Fibroblast of pulmonary artery (primary cell): Measurements from ENCODE around the gene AFAP1L2.
"Not testable (repeated sequence)": the region's sequence is repeated elsewhere in the genome, so short reads cannot be mapped to it uniquely, and the experiment has no call there.

ENCODE experiments used
- DNase-seq: peaks from one replicate; pipeline ENCODE4 v3.0.0-alpha.2; 2010; ENCODE audit warnings: low read depth
- H3K4me3 ChIP-seq: replicated peaks from 2 replicates; pipeline ENCODE4 v1.5.1; 2011; ENCODE audit warnings: low read depth, mild to moderate bottlenecking, control low read depth, low read length, moderate library complexity
- TF ChIP-seq, protein P1 (sequence below): IDR thresholded peaks from 2 replicates; pipeline ENCODE4 v1.5.1; 2011; ENCODE audit warnings: mild to moderate bottlenecking, control low read depth, low read length, inconsistent platforms; ENCODE audit errors: missing control alignments

The AFAP1L2 gene

DNA sequence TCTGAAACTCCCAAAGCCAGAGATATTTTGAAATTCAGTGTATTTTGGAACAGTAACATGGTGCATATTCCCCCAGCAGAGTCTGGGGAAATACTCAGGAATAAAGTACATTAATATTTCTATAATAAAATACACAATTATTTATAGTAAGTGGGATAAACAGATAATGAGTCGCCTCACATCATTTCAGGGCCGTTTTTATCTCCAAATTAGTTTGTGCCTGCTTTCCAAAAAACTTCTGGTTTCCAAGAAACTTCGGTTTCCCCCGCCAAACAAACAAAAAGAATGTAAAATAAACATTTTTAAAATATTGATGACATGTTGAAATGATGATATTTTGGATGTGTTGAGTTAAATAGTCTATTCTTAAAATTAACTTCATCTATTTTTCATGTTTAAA, 48.2 kb downstream of the AFAP1L2 start:
- H3K4me3 ChIP-seq: no peak overlapping the region
- DNase-seq: no peak
- TF ChIP-seq, protein P1, sequence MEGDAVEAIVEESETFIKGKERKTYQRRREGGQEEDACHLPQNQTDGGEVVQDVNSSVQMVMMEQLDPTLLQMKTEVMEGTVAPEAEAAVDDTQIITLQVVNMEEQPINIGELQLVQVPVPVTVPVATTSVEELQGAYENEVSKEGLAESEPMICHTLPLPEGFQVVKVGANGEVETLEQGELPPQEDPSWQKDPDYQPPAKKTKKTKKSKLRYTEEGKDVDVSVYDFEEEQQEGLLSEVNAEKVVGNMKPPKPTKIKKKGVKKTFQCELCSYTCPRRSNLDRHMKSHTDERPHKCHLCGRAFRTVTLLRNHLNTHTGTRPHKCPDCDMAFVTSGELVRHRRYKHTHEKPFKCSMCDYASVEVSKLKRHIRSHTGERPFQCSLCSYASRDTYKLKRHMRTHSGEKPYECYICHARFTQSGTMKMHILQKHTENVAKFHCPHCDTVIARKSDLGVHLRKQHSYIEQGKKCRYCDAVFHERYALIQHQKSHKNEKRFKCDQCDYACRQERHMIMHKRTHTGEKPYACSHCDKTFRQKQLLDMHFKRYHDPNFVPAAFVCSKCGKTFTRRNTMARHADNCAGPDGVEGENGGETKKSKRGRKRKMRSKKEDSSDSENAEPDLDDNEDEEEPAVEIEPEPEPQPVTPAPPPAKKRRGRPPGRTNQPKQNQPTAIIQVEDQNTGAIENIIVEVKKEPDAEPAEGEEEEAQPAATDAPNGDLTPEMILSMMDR: no peak

DNA sequence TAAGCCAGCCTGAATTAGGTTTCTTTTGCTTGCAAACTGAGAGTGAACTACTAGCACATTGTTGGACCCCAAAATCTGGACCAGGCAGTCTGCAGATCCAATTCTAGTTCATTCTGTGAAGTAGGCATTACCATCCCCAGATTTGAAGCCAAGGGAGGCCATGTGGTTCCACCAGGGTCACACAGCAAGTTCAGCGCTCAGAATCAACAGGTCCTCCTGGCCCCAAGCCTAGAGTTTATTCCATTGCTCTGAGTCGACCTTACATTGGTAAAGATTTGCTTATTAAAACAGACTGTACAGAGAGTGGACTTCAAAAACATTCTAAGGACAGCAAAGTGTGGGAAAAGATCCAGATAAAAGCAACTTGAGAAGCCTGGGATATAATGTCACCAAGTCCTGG, 50.9 kb downstream of the AFAP1L2 start:
- no peak overlapping the region for H3K4me3 ChIP-seq
- DNase-seq: no peak
- TF ChIP-seq, protein P1: no peak

DNA sequence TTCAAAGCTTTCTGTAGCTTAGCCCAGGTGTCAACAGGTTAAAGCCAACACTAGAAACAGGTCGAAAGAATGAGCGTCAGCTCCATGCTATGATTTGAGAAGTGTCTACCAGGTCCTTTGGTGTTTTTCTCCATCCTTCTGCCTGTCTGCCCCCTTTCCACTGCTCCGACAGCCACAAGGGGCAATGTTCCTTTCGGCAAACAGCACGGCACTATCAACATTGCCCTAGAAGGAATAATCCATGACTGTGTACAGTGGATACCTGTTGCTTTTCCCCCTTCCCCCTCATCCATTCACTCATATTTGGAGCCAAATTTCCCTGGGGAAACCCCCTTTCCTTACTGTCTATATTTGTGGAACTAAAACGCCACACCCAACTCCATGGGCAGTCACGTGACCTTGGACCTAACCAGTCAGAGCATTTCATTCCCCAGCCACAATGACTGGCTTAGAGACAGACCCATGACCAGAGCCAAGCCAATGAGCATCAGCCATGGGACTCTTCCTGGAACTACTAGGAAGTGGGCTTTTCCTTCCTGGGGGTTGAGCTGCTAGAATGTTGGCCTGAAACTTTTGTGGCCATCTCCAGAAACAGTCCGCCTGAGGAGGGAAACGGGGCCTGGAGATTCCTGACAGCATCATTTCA, 51.5 kb downstream of the AFAP1L2 start:
- DNase-seq: no peak
- TF ChIP-seq, protein P1: no peak

DNA sequence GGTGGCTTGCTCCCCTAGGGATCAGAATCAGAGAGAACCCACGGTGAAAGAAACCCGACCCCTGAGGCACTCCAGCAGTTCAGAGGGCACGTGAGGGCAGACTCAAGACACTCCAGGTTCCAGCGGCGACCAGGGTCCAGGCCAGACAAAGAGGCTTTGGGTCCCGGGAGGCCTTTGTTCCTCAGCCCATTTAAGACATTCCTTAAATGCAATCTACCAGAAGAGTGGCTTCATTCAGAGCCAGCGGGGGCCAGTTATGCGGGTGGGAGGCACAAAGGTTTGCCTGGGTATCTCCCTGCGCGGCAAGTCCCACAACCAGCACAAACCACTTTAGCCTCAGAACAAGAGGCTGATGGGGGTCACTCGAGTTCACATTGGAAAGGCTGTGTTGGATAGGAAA, 53.6 kb downstream of the AFAP1L2 start:
- no peak for DNase-seq
- TF ChIP-seq, protein P1: no peak
- H3K4me3 ChIP-seq: no peak overlapping the region

More for the DNA sequence above, 51.5 kb downstream of the AFAP1L2 start:
- H3K4me3 ChIP-seq: no peak overlapping the region

DNA sequence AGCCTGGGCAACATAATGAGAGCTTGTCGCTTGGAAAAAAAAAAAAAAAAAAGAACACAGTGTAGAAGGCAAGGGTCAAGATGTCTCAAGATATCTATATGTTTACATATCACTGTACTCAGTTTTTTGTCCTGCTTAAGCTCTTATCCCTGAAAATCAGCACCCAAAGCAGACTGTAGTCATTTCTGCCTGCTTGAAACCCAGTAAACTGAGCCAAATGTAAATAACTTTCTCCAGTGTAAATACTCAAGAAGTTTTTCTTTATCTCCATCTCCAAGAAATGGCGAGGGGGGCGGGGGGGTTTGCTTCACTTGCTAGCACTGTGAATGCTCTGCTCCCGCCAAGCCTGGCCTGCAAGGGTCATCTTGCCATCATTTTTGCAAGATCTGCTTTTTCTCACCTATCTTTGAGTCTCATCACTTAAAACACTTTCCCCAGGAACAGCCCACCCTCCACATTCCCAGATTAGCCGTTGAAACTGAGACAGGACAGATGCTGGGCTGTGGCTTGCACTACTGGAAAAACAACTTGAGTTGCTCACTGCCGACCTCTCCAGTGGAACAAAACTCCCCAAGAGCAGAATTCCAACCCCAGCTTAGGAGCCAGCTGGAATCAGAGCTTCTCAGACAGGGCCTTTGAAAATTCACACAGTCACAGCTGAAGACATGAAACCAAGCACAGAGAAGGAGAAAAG, 54.6 kb downstream of the AFAP1L2 start:
- H3K4me3 ChIP-seq: no peak overlapping the region
- no peak for DNase-seq
- TF ChIP-seq, protein P1: no peak

DNA sequence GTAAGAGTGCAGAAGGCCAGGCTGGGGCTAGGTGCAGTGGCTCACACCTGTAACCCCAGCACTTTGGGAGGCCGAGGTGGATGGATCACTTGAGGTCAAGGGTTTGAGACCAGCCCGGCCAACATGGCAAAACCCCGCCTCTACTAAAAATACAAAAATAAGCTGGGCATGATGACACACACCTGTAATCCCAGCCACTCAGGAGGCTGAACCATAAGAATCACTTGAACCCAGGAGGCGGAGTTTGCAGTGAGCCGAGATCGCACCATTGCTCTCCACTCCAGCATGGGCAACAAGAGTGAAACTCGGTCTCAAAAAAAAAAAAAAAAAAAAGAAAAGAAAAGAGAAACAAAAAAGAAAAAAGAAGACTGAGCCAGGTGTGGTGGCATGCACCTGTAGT, 55.2 kb downstream of the AFAP1L2 start:
- DNase-seq, H3K4me3 ChIP-seq: not testable (repeated sequence)

DNA sequence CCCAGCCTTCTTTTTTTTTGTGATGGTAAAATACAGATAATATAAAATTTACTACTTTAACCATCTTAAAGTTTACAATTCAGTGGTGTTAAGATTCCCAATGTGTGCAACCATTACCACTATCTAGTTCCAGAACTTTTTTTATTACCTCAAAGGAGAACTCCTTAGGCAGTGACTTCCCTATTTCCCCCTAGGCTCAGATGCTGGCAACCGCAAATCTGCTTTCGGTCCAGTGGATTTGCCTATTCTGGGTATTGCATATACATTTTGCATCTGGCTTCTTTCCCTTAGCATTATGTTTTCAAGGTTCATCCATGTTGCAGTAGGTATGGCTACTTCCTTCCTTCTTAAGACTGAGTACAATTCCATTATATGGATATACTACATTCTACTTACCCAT, 56.5 kb downstream of the AFAP1L2 start:
- TF ChIP-seq, protein P1: no peak
- DNase-seq: no peak
- no peak overlapping the region for H3K4me3 ChIP-seq
